Measurements from ENCODE around the gene TNC. TPM values are rescaled to one million over a fixed set of nuclear protein-coding genes. Genes with fewer than 3 reads are reported as not detected.

Gene TNC
- total and polyA plus RNA-seq, 2 donors (not counting 1 experiment from before 2014, with no cell fraction given), result not detected

DNA sequence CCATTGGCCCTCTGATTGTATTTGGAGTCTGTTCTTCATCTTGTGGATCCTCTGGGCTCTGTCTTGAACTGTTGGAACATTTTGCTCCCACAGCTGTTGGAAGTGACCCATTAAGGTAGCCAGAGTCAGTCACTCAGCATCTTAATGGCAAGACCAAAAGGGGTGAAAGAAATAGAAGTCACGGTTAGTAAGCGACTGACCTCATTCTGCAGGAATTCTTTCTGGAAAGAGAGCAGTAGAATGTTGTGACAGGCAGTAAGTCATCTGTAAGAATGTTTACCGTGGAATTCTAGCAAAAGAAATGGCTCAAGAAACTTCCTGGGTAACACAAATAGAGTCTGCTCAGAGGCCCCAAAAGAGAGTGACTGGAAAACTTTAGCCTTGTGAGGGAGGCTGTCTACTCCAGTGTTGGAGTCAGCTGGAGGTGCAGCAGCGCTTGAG, 28.6 kb upstream of the TNC start:
- Mint-ChIP-seq H3K4me1 (no peaks in the 10 kb centered on the region), H3K4me3 (no peak overlapping the region), H3K9me3 (ENCODE audit: insufficient read depth) (no peaks in the 10 kb centered on the region), H3K27ac (no peak overlapping the region), H3K27me3 (peaks cover 11% of the 10 kb centered on the region)
- no peak for TF ChIP-seq EZH2 (IDR thresholded peaks at IDR 0.05; ENCODE audit: borderline replicate concordance, insufficient read depth, low read depth, low read length, poor library complexity, severe bottlenecking)
- Histone ChIP-seq H3K36me3 (replicated peaks in 1 of 2; ENCODE audit: control extremely low read depth in 1 of 2, control insufficient read depth in 1 of 2, extremely low read depth in 1 of 2, insufficient read depth in 2 of 2, low read length in 1 of 2) (no peaks in the 10 kb centered on the region), H3K79me2 (ENCODE audit: control insufficient read depth, insufficient read depth, low read length) (no peaks in the 10 kb centered on the region), H3K4me1 (ENCODE audit: control insufficient read depth in 2 of 2, insufficient read depth in 2 of 2, low read length in 2 of 2) (no peaks in the 10 kb centered on the region), H3K27me3 (replicated peaks in 1 of 4; ENCODE audit: control extremely low read depth in 1 of 4, control insufficient read depth in 3 of 4, insufficient read depth in 4 of 4, low read length in 3 of 4) (no peaks in the 10 kb centered on the region), H3K9ac (ENCODE audit: low read length) (no peak overlapping the region), H2AFZ (ENCODE audit: insufficient read depth, low read depth, low read length, poor library complexity, severe bottlenecking) (no peak overlapping the region), H3K4me2 (replicated peaks; ENCODE audit: low read depth, low read length, poor library complexity, severe bottlenecking) (no peak overlapping the region), H3K9me3 (ENCODE audit: control extremely low read depth in 1 of 3, control insufficient read depth in 2 of 3, insufficient read depth in 1 of 3, low read length in 2 of 3) (no peaks in the 10 kb centered on the region), H3K4me3 (ENCODE audit: control extremely low read depth in 1 of 5, extremely low read depth in 1 of 5, insufficient read depth in 1 of 5, low read depth in 2 of 5, low read length in 4 of 5) (no peak overlapping the region), H3K27ac (ENCODE audit: low read length in 2 of 2) (no peak overlapping the region), H4K20me1 (ENCODE audit: control insufficient read depth, insufficient read depth, low read length, poor library complexity, severe bottlenecking) (no peaks in the 10 kb centered on the region)
- intact Hi-C loops (cut with micrococcal nuclease), result no loop called here
- ATAC-seq (ENCODE audit: low read depth) (no peak), DNase-seq (no peak)
- ChIA-PET CTCF (no interaction called here), POLR2A (no interaction called here)
- WGBS (ENCODE audit: insufficient coverage), result 90% methylated on average over 4 of the region's 4 CpGs

DNA sequence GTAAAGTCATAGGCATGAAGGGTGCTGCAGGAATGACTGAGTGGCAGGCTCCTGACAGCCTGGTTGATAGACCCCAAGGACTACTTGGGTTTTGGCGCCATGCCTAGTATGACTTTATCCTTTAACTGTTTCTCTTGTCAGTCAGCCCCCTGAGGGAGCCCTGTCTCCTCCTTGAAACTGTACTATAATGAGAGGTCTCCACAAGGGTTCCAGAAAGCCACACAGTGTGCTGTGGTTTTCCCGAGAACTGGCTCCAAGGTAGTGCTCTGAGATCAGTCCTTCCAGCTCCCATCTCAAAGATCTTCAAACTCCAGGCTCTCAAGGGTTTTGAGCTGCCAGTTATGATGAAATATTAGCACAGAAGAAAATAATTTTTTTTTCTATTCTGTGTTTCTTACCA, 26.7 kb upstream of the TNC start:
- CTCF ChIA-PET, result no interaction called here
- 100% methylated on average over 1 of the region's 2 CpGs for WGBS (ENCODE audit: insufficient coverage)
- H3K4me1 Mint-ChIP-seq, result no peaks in the 10 kb centered on the region
- no peak overlapping the region for H3K4me3 Mint-ChIP-seq
- H3K27ac Mint-ChIP-seq, result no peak overlapping the region
- Histone ChIP-seq H3K9me3 (ENCODE audit: control extremely low read depth in 1 of 3, control insufficient read depth in 2 of 3, insufficient read depth in 1 of 3, low read length in 2 of 3) (no peaks in the 10 kb centered on the region), H3K27me3 (replicated peaks in 1 of 4; ENCODE audit: control extremely low read depth in 1 of 4, control insufficient read depth in 3 of 4, insufficient read depth in 4 of 4, low read length in 3 of 4) (no peaks in the 10 kb centered on the region), H3K36me3 (replicated peaks in 1 of 2; ENCODE audit: control extremely low read depth in 1 of 2, control insufficient read depth in 1 of 2, extremely low read depth in 1 of 2, insufficient read depth in 2 of 2, low read length in 1 of 2) (no peaks in the 10 kb centered on the region), H3K27ac (ENCODE audit: low read length in 2 of 2) (no peak overlapping the region), H3K4me2 (replicated peaks; ENCODE audit: low read depth, low read length, poor library complexity, severe bottlenecking) (no peak overlapping the region), H3K79me2 (ENCODE audit: control insufficient read depth, insufficient read depth, low read length) (no peaks in the 10 kb centered on the region), H4K20me1 (ENCODE audit: control insufficient read depth, insufficient read depth, low read length, poor library complexity, severe bottlenecking) (no peaks in the 10 kb centered on the region), H3K4me1 (ENCODE audit: control insufficient read depth in 2 of 2, insufficient read depth in 2 of 2, low read length in 2 of 2) (no peaks in the 10 kb centered on the region), H2AFZ (ENCODE audit: insufficient read depth, low read depth, low read length, poor library complexity, severe bottlenecking) (no peak overlapping the region), H3K4me3 (ENCODE audit: control extremely low read depth in 1 of 5, extremely low read depth in 1 of 5, insufficient read depth in 1 of 5, low read depth in 2 of 5, low read length in 4 of 5) (no peak overlapping the region), H3K9ac (ENCODE audit: low read length) (no peak overlapping the region)
- POLR2A ChIA-PET, result no interaction called here
- intact Hi-C loops (cut with micrococcal nuclease), result no loop called here
- ATAC-seq (ENCODE audit: low read depth) (no peak), DNase-seq (no peak)
- peaks cover 18% of the 10 kb centered on the region for H3K27me3 Mint-ChIP-seq
- TF ChIP-seq CTCF (IDR thresholded peaks at IDR 0.05) (no peak), EZH2 (IDR thresholded peaks at IDR 0.05; ENCODE audit: borderline replicate concordance, insufficient read depth, low read depth, low read length, poor library complexity, severe bottlenecking) (no peak)
- H3K9me3 Mint-ChIP-seq (ENCODE audit: insufficient read depth), result no peaks in the 10 kb centered on the region

Measured in B cell (primary cell).